OCI-LY1 (cell line): ENCODE results near the gene SMC6.

Source experiments
- H2AFZ ChIP-seq: fragments of 200-600 bp; sonication (generic), shearing (Covaris generic); 2 replicates; pipeline ENCODE4 v1.6.0; 2014; ENCODE audit warnings: antibody characterized with exemption, mild to moderate bottlenecking, low read length
- H3F3A ChIP-seq: fragments of 200-600 bp; sonication (generic), shearing (Covaris generic); 2 replicates; pipeline ENCODE4 v1.6.0; 2014; ENCODE audit warnings: mild to moderate bottlenecking, antibody characterized with exemption, low read length, moderate library complexity; ENCODE audit not compliant: insufficient read depth
- H3K27ac ChIP-seq: fragments of 200-600 bp; sonication (generic); 2 replicates; pipeline ENCODE4 v1.5.1; 2014; ENCODE audit warnings: low read length, mixed run types, mild to moderate bottlenecking, low read depth; ENCODE audit not compliant: poor library complexity, severe bottlenecking
- H3K27me3 ChIP-seq: fragments of 200-600 bp; sonication (generic); 2 replicates; pipeline ENCODE4 v1.6.0; 2014; ENCODE audit warnings: antibody characterized with exemption, mild to moderate bottlenecking, low read length, moderate library complexity; ENCODE audit not compliant: insufficient read depth
- H3K36me3 ChIP-seq: fragments of 200-600 bp; sonication (generic); 2 replicates; pipeline ENCODE4 v1.6.1; 2014; ENCODE audit warnings: mild to moderate bottlenecking, antibody characterized with exemption, low read length, moderate library complexity, mixed read lengths; ENCODE audit not compliant: insufficient read depth
- H3K4me1 ChIP-seq: fragments of 200-600 bp; sonication (generic); 2 replicates; pipeline ENCODE4 v1.5.1; 2014; ENCODE audit warnings: mild to moderate bottlenecking, low read length, moderate library complexity; ENCODE audit not compliant: insufficient read depth, severe bottlenecking
- H3K4me2 ChIP-seq: fragments of 200-600 bp; sonication (generic), shearing (Covaris generic); 2 replicates; pipeline ENCODE4 v1.6.1; 2014; ENCODE audit warnings: low read length
- H3K4me3 ChIP-seq: fragments of 200-600 bp; sonication (generic); 2 replicates; pipeline ENCODE4 v1.5.1; 2014; ENCODE audit warnings: low read length, low read depth, mild to moderate bottlenecking, mixed read lengths; ENCODE audit not compliant: poor library complexity, severe bottlenecking
- H3K79me2 ChIP-seq: fragments of 200-600 bp; shearing (Covaris generic); 2 replicates; pipeline ENCODE4 v1.6.1; 2016; ENCODE audit warnings: mixed run types, low read length, mixed read lengths; ENCODE audit not compliant: insufficient read depth
- H3K9ac ChIP-seq: fragments of 200-600 bp; sonication (generic), shearing (Covaris generic); 2 replicates; pipeline ENCODE4 v1.6.1; 2014; ENCODE audit warnings: mild to moderate bottlenecking, low read length, mixed read lengths
- H3K9me2 ChIP-seq: fragments of 200-600 bp; sonication (generic), shearing (Covaris generic); 2 replicates; pipeline ENCODE4 v1.6.1; 2014; ENCODE audit warnings: low read depth, mild to moderate bottlenecking, low read length, mixed read lengths
- H3K9me3 ChIP-seq: fragments of 200-600 bp; shearing (Covaris generic); 2 replicates; pipeline ENCODE4 v1.6.1; 2014; ENCODE audit warnings: low read length, mixed read lengths
- H4K20me1 ChIP-seq: fragments of 200-600 bp; sonication (generic), shearing (Covaris generic); 2 replicates; pipeline ENCODE4 v1.6.0; 2016; ENCODE audit warnings: mild to moderate bottlenecking, low read length; ENCODE audit not compliant: insufficient read depth
- EZH2 ChIP-seq: fragments of 200-600 bp; sonication (generic), shearing (Covaris generic); IDR thresholded peaks from 2 replicates; pipeline ENCODE4 v1.8.0; 2017; ENCODE audit warnings: borderline replicate concordance, mixed run types, mild to moderate bottlenecking, antibody characterized with exemption, low read length, moderate library complexity, mixed read lengths
- TF ChIP-seq, protein P1 (sequence below): fragments of 200-600 bp; sonication (generic), shearing (Covaris generic); IDR thresholded peaks from 2 replicates; pipeline ENCODE4 v1.5.1; 2017; ENCODE audit warnings: mild to moderate bottlenecking, antibody characterized with exemption, low read length, moderate library complexity, mixed read lengths

SMC6 gene

DNA sequence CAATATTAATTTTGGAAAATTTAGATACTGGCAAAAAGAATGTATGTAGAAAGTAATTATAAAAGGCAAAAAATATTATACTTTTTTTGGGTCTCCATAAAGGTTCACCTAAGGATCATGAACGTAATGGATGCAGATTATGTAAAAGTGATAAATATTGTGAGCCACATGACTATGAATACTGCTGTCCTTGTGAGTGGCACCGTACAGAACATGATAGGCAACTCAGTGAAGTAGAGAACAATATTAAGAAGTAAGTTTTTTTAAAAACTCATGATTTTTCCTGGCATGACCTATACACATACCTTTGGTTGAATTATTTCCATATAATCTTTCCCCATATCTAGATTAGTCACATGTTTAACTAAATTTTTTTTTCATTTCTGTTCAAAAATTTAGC, 18.9 kb upstream of the SMC6 start:
- TF ChIP-seq, protein P1, sequence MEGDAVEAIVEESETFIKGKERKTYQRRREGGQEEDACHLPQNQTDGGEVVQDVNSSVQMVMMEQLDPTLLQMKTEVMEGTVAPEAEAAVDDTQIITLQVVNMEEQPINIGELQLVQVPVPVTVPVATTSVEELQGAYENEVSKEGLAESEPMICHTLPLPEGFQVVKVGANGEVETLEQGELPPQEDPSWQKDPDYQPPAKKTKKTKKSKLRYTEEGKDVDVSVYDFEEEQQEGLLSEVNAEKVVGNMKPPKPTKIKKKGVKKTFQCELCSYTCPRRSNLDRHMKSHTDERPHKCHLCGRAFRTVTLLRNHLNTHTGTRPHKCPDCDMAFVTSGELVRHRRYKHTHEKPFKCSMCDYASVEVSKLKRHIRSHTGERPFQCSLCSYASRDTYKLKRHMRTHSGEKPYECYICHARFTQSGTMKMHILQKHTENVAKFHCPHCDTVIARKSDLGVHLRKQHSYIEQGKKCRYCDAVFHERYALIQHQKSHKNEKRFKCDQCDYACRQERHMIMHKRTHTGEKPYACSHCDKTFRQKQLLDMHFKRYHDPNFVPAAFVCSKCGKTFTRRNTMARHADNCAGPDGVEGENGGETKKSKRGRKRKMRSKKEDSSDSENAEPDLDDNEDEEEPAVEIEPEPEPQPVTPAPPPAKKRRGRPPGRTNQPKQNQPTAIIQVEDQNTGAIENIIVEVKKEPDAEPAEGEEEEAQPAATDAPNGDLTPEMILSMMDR: no peak
- TF ChIP-seq EZH2: no peak
- H3K9ac ChIP-seq: no peak overlapping the region

GRCh38 chr2:17771956-17772355, 18.3 kb upstream of the SMC6 start:
- no peak overlapping the region for H3K4me3 ChIP-seq
- H4K20me1 ChIP-seq: no peaks in the 10 kb centered on the region
- H3K9me2 ChIP-seq: no peaks in the 10 kb centered on the region
- no peaks in the 10 kb centered on the region for H3F3A ChIP-seq
- no peak for TF ChIP-seq EZH2
- no peaks in the 10 kb centered on the region for H3K4me1 ChIP-seq
- no peaks in the 10 kb centered on the region for H3K79me2 ChIP-seq
- H3K27ac ChIP-seq: no peak overlapping the region
- H3K36me3 ChIP-seq: peaks cover 78% of the 10 kb centered on the region
- no peak overlapping the region for H3K9ac ChIP-seq
- H2AFZ ChIP-seq: no peak overlapping the region
- no peaks in the 10 kb centered on the region for H3K27me3 ChIP-seq
- no peaks in the 10 kb centered on the region for H3K9me3 ChIP-seq
- H3K4me2 ChIP-seq: no peak overlapping the region

More for the DNA sequence above, 18.9 kb upstream of the SMC6 start:
- Histone ChIP-seq H2AFZ (no peak overlapping the region), H3F3A (no peaks in the 10 kb centered on the region), H3K4me1 (no peaks in the 10 kb centered on the region), H3K9me3 (no peaks in the 10 kb centered on the region), H3K27me3 (no peaks in the 10 kb centered on the region), H3K27ac (no peak overlapping the region), H4K20me1 (no peaks in the 10 kb centered on the region), H3K9me2 (no peaks in the 10 kb centered on the region), H3K36me3 (peaks cover 76% of the 10 kb centered on the region), H3K79me2 (no peaks in the 10 kb centered on the region), H3K4me3 (no peak overlapping the region), H3K4me2 (no peak overlapping the region)

DNA sequence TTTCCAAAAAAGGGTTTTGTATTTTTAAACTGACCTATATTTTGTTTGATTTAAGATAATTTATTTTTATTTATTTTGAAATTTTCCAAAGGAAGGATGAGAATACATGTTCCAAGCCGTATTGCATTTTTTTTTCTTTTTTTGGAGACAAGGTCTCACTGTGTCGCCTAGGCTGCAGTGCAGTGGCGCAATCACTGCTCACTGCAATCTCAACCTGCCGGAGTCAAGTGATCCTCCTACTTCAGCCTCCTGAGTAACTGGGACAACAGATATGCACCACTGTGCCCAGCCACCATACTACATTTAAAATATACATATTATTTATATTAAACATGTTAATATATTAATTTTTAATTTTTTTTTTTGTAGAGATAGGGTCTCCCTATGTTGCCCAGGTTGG, 15.3 kb upstream of the SMC6 start:
- Histone ChIP-seq H3F3A (no peaks in the 10 kb centered on the region), H2AFZ (no peak overlapping the region), H3K4me1 (no peaks in the 10 kb centered on the region), H3K27me3 (no peaks in the 10 kb centered on the region), H3K9me2 (no peaks in the 10 kb centered on the region), H3K9me3 (no peaks in the 10 kb centered on the region), H3K27ac (no peak overlapping the region), H3K4me3 (no peak overlapping the region), H3K9ac (no peak overlapping the region), H3K79me2 (no peaks in the 10 kb centered on the region), H3K36me3 (peaks cover 75% of the 10 kb centered on the region), H4K20me1 (no peaks in the 10 kb centered on the region), H3K4me2 (no peak overlapping the region)
- no peak for TF ChIP-seq EZH2
- TF ChIP-seq, protein P1: no peak

DNA sequence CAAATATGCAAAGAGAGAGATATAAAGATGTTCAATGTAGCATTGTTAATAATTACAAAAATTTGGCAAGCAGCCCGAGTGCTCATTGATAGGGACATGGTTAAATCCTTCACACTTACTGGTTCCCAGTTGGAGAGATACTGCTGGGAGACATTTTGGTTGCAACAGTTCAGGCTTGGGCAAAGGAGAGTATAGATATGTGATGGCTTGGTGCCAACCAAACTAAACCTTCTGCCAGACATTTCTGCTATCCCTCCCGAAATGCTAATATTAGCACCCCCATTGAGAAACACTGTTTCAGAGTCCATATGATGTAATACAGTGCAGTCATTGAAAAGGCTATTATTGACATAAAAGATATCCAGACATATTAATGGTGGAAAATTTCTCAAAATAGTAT, 11.8 kb upstream of the SMC6 start:
- Histone ChIP-seq H4K20me1 (no peaks in the 10 kb centered on the region), H3K79me2 (no peaks in the 10 kb centered on the region), H3K9me3 (no peaks in the 10 kb centered on the region), H3K9me2 (no peaks in the 10 kb centered on the region), H3K4me1 (no peaks in the 10 kb centered on the region), H3K27ac (no peak overlapping the region), H3K4me2 (no peak overlapping the region), H3K36me3 (peaks cover 77% of the 10 kb centered on the region), H3K9ac (no peak overlapping the region), H2AFZ (no peak overlapping the region), H3K4me3 (no peak overlapping the region), H3F3A (no peaks in the 10 kb centered on the region), H3K27me3 (no peaks in the 10 kb centered on the region)
- TF ChIP-seq, protein P1: no peak
- no peak for TF ChIP-seq EZH2
